Liver (tissue), 3 donors: ENCODE data around the gene BTF3.

Experiments
- ATF3 ChIP-seq: IDR thresholded peaks from 2 replicates; pipeline ENCODE4 v1.6.1; 2016; ENCODE audit warnings: antibody characterized with exemption
- CTCF ChIP-seq: fragments of 150-350 bp; IDR thresholded peaks from 2 replicates; pipeline ENCODE4 v1.5.1; 2017; ENCODE audit warnings: improper control_type of control experiment, low read depth, low read length; ENCODE audit not compliant: missing input control
- EGR1 ChIP-seq, 2 donors: IDR thresholded peaks; 2 replicates each; pipeline ENCODE4 v1.6.1; 2016 to 2018; ENCODE audit warnings: antibody characterized with exemption in 2 of 2, low read depth in 2 of 2
- FOXA1 ChIP-seq: IDR thresholded peaks from 2 replicates; pipeline ENCODE4 v1.6.1; 2016; ENCODE audit warnings: antibody characterized with exemption
- FOXA2 ChIP-seq: IDR thresholded peaks from 2 replicates; pipeline ENCODE4 v1.6.1; 2016; ENCODE audit warnings: antibody characterized with exemption
- GABPA ChIP-seq, 2 donors: IDR thresholded peaks in 1 of 2; conservative IDR thresholded peaks in 1 of 2; 2 replicates each; pipeline ENCODE4 v1.6.1; 2016; ENCODE audit warnings: antibody characterized with exemption in 2 of 2, mild to moderate bottlenecking in 1 of 2, moderate library complexity in 1 of 2
- JUND ChIP-seq, 2 donors: IDR thresholded peaks; 2 replicates each; pipeline ENCODE4 v1.6.1; 2016; ENCODE audit warnings: antibody characterized with exemption in 2 of 2
- MAX ChIP-seq: IDR thresholded peaks from 2 replicates; pipeline ENCODE4 v1.6.1; 2016; ENCODE audit warnings: antibody characterized with exemption
- RAD21 ChIP-seq, 2 donors: IDR thresholded peaks; 2 replicates each; pipeline ENCODE4 v1.6.1; 2016; ENCODE audit warnings: antibody characterized with exemption in 2 of 2, mild to moderate bottlenecking in 2 of 2
- SP1 ChIP-seq: IDR thresholded peaks from 2 replicates; pipeline ENCODE4 v1.6.1; 2018; ENCODE audit warnings: antibody characterized with exemption, mild to moderate bottlenecking
- TAF1 ChIP-seq: conservative IDR thresholded peaks from 2 replicates; pipeline ENCODE4 v1.6.1; 2016; ENCODE audit warnings: antibody characterized with exemption, mild to moderate bottlenecking
- YY1 ChIP-seq: IDR thresholded peaks from 2 replicates; pipeline ENCODE4 v1.6.1; 2016; ENCODE audit warnings: antibody characterized with exemption, mild to moderate bottlenecking
- TF ChIP-seq, protein P1 (sequence below): IDR thresholded peaks from 2 replicates; pipeline ENCODE4 v1.6.1; 2016; ENCODE audit warnings: antibody characterized with exemption, mild to moderate bottlenecking
- donor health status: healthy.
- donor health status: healthy.

DNA sequence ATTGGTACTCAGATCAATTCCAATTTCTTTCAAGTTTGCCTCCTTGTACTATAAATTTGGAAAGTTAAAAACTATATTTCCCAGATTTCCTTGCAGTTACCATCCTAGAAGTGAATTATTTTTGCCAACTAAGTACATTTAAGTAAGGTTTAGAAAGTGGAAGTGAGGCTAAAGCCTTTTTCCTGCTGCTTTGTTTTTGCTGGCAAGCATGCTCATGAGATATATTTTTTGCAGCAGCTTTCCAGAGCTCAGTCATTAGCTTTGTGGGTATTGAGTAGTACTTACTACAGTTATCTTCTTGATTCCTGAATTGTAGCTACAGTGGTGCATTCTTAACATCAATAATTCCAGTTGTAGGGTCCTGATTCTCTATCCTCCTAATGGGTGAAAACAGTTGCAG is 3.5 kb upstream of the BTF3 start:
- TF ChIP-seq CTCF: no peak
- TF ChIP-seq SP1: no peak
- no peak for TF ChIP-seq GABPA (IDR thresholded peaks at IDR 0.05 in 1 of 2, conservative IDR thresholded peaks at IDR 0.05 in 1 of 2)
- no peak for TF ChIP-seq FOXA1
- no peak for TF ChIP-seq MAX
- no peak for TF ChIP-seq ATF3
- TF ChIP-seq FOXA2: no peak
- TF ChIP-seq RAD21 (IDR thresholded peaks at IDR 0.05): no peak
- TF ChIP-seq YY1: no peak
- TF ChIP-seq, protein P1, sequence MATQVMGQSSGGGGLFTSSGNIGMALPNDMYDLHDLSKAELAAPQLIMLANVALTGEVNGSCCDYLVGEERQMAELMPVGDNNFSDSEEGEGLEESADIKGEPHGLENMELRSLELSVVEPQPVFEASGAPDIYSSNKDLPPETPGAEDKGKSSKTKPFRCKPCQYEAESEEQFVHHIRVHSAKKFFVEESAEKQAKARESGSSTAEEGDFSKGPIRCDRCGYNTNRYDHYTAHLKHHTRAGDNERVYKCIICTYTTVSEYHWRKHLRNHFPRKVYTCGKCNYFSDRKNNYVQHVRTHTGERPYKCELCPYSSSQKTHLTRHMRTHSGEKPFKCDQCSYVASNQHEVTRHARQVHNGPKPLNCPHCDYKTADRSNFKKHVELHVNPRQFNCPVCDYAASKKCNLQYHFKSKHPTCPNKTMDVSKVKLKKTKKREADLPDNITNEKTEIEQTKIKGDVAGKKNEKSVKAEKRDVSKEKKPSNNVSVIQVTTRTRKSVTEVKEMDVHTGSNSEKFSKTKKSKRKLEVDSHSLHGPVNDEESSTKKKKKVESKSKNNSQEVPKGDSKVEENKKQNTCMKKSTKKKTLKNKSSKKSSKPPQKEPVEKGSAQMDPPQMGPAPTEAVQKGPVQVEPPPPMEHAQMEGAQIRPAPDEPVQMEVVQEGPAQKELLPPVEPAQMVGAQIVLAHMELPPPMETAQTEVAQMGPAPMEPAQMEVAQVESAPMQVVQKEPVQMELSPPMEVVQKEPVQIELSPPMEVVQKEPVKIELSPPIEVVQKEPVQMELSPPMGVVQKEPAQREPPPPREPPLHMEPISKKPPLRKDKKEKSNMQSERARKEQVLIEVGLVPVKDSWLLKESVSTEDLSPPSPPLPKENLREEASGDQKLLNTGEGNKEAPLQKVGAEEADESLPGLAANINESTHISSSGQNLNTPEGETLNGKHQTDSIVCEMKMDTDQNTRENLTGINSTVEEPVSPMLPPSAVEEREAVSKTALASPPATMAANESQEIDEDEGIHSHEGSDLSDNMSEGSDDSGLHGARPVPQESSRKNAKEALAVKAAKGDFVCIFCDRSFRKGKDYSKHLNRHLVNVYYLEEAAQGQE: no peak
- no peak for TF ChIP-seq EGR1 (IDR thresholded peaks at IDR 0.05; ENCODE audit: low read depth in 2 of 2)
- no peak for TF ChIP-seq TAF1
- no peak for TF ChIP-seq JUND (IDR thresholded peaks at IDR 0.05)
